GM19324 (cell line): Measurements from ENCODE around the gene SNX3.
"Not testable (repeated sequence)": the region's sequence is repeated elsewhere in the genome, so short reads cannot be mapped to it uniquely, and the experiment has no call there.

Source experiments
- ATAC-seq: cut with Tn5 transposase; IDR thresholded peaks from one replicate; pipeline ENCODE4 v1.9.1; 2021; ENCODE audit warnings: mild to moderate bottlenecking, moderate library complexity; ENCODE audit not compliant: unreplicated experiment, low FRiP score

SNX3 gene

DNA sequence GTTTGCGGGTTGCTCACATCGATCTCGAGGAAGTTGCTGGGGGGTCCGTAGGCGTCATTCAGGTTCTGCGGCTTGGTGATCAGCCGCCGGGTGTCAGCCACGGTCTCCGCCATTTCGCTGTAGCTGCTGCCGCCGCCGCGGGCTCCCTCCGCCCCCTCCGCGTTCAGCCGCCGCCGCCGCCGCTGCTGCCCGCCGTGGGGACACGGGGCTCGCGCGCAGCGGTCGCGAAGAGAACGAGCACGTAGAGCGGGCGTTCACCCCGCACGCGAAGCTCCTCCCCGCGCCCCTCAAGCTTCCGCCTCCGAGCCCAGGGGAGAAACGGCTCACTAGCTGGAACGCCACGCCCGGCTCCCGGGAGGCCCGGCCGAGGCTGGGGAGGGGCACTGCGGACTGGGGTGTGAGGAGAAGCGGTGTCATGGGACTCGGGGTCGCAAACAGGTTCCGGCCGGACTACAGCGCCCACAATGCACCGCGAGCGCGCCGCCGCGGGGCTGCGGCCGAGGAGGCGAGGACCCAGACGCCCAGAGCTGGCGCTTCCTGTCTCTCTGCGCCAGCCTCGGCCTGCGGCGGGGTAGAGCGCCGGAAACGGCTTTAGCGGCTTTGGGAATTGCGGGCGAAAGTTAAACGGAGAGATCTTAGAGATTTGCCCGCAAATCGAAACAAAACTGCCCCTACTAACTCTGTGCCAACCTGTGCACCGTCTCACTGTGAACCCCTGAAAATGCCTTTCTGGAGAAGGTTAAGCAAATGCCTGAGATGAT lies at the start of gene SNX3:
SNX3 (minus strand) TSS at position 232 of the 761 bp plus-strand sequence; CDS start at position 113, 119 bp downstream.
- ATAC-seq, result peak; percentile 93

DNA sequence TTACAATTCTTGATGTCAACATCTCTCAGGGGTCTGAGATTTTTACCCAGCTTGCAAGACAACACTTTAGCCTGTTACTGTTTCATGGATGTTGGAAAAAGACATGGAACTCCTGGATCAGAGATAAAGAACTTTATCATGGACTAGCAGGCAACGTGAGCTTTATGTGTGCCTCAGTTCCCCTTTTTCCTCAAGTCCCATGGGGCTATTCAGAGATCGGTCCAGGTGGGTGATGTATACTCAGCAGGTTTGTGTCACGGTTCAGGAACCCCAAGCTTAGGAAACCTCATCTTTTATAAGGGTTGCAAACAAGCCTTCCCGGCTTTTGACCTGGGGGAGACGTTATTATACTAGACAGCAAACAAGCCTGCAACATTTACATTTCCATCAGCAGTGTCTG lies 49.0 kb upstream of the SNX3 start:
- no peak for ATAC-seq

DNA sequence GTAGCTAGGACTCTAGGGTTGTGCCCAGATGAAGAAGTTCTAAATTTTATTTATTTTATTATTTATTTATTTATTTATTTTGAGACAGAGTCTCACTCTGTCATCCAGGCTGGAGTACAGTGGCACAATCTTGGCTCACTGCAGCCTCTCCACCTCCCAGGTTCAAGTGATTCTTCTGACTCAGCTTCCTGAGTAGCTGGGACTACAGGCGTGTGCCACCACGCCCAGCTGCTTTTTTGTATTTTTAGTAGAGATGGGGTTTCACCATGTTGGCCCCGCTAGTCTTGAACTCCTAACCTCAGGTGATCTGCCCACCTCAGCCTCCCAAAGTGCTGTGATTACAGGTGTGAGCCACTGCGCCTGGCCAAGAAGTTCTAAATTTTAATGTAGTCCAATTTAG lies 47.8 kb upstream of the SNX3 start:
- ATAC-seq, result not testable (repeated sequence)

DNA sequence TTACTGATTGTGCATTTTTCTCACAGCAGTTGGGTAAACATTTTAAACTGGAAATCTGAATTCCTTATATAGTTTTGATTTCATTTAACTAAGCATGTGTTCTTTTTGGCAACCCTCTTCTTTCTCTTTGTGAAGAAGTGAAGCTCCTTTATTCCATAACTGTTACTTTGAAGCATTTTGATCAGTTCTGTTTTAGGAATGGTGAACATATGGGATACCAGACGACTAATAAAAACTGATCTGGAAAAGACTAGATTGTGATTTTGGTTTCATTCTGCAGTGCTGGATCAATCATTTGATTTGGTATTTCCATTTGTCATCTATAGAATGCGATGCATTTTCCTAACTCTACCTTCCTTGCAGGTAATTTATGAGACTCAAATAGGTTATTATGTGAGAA lies 43.8 kb upstream of the SNX3 start:
- no peak for ATAC-seq

DNA sequence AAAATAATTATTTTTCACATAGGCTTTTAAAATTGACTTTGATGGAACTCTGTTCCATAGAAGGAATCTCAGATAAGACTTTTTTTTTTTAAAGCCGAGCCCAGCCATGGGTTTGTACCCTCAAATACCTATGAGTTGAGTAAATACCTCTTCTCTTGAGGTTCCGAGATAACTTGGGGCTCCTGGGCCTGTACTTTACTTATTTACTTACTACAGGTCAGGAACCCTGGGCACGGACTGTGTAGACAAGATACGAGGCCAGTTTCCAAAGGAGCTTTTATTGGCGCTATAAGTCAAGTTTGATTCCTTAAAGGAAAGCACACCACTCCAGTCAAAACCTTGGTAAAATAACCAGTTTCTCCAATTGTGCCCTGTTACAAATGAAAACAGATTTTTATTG lies 41.5 kb upstream of the SNX3 start:
- no peak for ATAC-seq

DNA sequence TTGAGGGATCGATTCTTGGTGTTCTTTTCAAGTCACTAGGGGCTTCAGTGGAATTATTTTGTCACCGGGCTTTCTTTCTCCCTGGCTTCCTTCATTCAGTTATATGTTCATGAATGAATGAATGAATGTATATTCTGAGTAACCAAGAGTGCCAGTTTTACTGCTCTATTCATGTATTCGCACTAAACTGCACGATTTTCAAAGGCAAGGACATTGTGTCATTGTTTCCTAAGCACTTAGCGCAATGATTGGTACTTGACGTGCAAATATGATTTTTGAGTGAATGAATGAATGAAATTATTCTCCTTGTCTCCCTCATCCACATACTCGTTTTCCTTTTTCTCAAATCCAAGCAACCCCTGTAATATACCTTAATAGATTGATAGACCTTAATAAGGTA lies 34.8 kb upstream of the SNX3 start:
- no peak for ATAC-seq

DNA sequence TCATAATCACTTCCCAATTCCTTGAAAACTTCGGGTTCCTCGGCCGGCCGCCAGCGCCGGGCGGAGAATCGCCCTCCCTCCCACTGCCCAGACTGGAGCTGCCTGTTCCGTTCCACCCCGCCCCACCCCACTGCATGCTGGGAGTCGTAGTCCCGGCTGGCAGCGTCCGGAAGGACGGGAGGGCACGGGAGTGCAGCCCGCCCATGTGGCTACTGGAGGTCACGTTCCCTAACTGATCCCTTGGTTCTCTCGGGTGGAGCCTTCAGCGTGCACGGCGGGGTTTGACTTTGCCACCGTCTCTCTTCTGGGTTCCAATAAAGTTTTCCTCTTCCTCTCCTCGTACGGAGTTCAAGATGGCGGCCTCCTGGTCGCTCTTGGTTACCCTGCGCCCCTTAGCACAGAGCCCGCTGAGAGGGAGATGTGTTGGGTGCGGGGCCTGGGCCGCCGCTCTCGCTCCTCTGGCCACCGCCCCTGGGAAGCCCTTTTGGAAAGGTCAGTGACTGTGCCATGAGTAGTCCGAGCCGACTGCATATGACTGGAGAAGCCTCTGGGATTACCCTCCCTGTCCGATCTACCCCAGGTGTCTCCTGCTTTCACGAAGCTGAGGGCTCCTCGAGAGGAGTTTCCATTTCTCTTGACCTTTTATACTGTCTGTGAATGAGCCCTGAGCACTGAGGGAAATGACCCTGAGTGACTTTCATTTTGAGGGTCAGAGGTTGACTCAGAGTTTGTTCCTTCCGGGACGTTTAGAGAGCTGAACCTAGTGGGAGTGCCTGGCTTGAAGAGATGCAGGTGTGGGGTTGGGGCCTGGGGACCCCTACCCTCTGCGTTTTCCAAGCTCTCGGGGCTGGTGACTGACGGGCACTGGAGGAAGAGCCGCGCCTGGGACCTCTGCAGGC lies 34.1 kb upstream of the SNX3 start, which contains the start of gene AFG1L:
AFG1L (plus strand) TSS at position 328 of the 899 bp plus-strand sequence; CDS start at position 354, 26 bp downstream.
- peak; percentile 91 for ATAC-seq

DNA sequence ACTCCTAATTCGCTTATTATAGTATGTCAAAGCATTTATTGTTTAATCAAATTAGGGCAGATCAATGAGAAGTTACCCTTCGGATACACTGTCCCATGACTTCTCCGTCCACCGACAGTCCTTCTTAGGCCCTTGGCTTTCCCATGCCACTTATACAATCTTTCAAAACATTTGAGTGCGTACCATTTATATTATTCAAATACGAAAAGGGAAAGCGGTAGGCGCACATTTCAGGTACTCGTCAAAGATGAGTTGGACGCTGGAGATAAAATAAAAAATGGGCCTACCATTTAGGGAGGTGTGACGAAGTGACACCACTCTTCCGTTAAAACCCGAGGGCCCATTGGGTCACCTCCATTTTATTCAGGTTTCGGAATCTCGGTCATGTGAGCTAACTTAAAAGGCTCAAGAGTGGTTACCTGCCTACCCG lies 33.5 kb upstream of the SNX3 start:
- peak; percentile 18 for ATAC-seq

DNA sequence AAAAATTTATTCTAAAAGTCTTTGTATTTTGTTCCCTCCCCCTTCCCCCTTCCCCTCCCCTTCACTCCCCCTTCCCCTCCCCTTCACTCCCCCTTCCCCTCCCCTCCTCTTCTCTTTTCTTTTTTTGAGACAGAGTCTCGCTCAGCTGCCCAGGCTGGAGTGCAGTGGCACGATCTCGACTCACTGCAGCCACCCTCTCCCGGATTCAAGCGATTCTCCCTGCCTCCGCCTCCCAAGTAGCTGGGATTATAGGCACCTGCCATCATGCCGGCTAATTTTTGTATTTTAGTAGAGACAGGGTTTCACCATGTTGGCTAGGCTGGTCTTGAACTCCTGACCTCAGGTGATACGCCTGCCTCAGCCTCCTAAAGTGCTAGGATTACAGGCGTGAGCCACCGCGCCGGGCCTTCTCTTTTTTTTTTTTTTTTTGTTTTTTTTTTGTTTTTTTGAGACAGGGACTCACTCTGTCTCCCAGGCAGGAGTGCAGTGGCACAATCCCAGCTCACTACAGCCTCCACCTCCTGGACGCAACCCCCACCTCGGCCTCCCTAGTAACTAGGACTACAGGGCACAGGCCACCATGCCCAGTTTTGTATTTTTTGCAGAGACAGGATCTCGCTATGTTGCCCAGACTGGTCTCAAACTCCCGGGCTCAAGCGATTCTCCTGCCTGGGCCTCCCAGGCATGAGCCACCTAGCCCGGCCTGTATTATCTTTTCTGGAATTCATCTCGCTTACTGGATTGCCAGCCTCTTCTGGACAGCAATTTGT lies 32.9 kb upstream of the SNX3 start:
- ATAC-seq, result no peak

DNA sequence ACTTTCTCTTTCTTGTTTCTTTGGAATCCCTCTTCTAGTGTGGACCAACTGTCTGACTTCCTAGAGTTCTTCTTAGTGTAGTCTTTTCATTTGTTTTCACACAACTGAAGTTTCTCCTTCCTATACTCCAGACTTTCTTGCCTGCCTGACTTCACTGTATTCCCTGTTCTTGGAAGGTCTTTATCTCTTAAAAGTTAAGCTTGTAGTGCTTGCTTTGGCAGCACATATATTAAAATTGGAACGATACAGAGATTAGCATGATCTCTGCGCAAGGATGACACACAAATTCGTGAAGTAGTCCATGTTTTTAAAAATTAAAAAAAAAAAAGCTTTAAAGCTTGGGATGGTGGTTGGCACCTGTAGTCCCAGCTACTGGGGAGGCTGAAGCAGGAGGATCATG lies 31.7 kb upstream of the SNX3 start:
- not testable (repeated sequence) for ATAC-seq

DNA sequence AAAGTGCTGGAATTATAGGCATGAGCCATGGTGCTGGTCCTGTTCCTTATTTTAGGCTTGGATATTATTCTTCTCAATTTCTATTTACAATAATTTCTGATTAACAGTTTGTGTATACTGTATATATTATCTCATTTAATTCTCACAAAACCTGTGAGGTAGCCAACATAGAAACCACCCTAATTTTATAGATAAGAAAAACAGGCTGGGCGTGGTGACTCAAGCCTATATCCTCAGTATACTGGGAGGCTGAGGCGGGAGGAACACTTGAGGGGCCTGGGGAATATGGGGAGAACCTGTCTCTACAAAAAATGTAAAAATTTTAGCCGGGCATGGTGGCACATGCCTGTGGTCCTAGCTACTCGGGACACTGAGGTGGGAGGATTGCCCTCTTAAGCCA lies 30.3 kb upstream of the SNX3 start:
- no peak for ATAC-seq

DNA sequence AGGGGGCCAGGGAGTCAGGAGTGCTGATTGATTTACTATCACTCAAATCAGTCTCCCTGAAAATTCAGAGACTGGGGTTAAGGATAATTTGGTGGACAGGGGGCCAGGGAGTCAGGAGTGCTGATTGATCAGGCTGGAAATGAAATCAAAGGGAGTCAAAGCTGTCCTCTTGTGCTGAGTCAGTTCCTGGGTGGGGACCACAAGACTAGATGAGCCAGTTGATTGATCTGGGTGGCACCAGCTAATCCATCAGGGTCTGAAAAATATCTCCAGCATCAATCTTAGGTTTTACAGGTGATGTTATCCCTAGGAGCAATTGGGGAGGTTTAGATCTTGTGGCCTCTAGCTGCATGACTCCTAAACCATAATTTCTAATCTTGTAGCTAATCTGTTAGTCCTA lies 27.9 kb upstream of the SNX3 start:
- no peak for ATAC-seq

DNA sequence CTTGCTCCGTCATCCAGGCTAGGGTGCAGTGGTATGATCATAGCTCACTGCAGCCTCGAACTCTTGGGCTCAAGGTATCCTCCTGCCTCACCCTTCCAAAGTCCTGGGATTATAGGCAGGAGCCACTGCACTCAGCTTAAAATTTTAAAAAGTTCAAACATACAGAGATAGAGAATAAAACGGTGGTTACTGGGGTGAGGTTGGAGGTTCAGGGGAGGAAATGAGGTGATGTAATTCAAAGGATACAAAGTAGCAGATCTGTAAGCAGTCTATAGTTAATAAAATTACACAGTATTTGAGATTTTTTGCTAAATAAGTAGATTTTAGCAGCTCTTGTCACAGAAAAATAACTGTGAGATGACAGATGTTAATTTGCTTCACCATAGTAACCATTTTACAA lies 26.5 kb upstream of the SNX3 start:
- ATAC-seq, result no peak

DNA sequence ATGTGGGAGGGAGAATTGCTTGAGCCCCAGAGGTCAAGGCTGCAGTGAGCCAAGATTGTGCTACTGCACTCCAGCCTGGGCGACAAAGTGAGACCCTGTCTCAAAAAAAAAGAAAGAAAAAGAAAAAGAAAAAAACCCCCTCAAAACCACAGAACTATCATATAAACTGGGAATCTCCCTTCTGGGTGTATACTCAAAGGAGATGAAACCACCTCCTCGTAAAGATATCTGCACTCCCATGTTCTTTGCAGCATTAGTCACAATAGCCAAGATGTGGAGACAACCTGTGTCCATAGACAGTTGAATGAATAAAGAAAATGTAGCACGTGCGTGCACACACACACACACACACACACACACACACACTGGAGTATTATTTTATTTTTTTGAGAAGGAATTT lies 25.5 kb upstream of the SNX3 start:
- no peak for ATAC-seq

DNA sequence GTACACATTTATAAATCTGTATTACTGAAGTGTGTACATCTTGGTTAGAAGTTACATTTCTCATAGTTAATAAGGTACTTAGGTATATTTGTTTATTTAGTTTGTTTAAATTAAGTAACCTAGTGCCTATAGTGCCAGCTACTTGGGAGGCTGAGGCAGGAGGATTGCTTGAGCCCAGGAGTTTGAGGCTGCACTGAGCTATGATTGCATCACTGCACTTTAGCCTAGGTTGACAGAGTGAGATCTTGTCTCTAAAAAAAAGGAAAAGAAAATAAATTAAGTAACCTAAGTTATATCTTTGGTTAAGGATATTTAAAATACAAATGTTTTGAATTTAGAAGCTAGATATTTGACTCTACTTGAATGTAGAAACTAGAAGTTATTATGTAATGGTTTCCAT lies 24.5 kb upstream of the SNX3 start:
- no peak for ATAC-seq

DNA sequence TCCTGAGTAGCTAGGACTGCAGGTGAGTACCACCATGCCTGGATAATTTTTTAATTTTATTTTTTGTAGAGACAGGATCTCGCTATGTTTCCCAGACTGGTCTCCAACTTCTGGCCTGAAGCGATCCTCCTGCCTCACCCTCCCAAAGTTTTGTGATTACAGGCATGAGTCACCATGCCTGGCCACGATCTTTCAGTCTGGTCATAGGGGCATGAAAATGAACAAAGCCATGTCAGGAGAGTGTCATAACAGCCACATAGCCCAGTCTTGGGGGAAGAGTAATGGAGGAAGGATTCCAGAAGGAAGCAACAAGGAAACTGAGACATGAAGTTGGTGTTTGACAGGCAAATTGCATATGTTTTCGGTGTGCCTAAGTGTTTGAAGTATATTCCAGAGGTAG lies 17.0 kb upstream of the SNX3 start:
- ATAC-seq, result no peak

DNA sequence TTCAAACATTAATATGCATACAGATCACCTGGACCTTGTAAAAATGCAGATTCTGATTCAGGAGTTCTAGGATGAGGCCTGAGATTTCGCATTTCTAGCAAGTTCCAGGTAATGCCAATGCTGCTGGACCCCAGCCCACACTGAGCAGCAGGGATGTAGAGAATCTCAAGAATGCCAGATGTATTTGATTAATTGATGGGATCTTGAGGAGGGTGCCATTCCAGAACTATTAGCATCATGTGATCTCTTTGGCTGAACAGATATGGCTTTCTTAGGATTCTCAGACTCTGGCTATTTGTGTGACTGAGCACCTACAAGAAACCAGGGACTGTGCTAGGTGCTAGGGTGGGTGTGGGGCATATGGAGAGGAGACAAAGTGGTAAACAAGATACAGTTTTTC lies 16.5 kb upstream of the SNX3 start:
- no peak for ATAC-seq

DNA sequence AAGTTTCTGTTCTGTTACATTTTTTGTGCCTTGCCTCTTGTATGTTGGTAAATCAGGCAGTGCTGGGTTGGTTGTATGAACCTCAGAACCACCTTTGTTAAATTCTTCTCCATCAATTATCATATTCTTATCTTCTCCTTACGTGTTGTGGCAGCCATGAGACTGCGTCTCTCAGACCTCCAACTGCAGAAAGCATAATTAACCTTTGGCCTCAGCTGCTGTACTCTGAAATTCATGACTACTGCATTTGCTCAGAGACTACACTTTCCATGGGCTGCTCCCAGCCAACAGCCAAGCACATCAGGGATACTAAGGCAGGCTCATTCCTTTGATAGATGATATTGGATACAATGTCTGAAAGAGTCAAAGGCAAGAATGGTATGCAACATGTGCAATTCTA lies 15.1 kb upstream of the SNX3 start:
- ATAC-seq, result no peak

DNA sequence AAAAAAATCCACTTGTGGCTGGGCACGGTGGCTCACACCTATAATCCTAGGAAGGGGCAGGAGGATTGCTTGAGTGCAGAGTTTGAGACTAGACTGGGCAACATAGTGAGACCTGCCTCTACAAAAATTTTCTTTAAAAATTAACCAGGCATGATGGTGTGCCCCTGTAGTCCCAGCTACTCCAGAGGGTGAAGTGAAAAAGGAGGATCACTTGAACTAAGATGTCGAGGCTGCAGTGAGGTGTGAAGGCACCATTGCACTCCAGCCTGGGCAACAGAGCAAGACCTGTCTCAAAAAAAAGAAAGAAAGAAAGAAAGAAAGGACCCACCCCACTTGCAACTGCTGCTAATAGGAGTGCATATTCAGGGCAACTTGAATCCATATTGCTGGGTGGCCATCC lies 13.7 kb upstream of the SNX3 start:
- no peak for ATAC-seq

DNA sequence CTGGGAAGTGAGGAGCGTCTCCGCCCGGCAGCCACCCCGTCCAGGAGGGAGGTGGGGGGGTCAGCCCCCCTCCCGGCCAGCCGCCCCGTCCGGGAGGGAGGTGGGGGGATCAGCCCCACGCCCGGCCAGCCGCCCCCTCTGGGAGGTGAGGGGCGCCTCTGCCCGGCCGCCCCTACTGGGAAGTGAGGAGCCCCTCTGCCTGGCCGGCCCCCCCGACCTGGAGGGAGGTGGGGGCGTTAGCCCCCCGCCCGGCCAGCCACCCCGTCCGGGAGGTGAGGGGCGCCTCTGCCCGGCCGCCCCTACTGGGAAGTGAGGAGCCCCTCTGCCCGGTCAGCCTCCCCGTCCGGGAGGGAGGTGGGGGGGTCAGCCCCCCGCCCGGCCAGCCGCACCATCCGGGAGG lies 9.1 kb upstream of the SNX3 start:
- ATAC-seq, result not testable (repeated sequence)

DNA sequence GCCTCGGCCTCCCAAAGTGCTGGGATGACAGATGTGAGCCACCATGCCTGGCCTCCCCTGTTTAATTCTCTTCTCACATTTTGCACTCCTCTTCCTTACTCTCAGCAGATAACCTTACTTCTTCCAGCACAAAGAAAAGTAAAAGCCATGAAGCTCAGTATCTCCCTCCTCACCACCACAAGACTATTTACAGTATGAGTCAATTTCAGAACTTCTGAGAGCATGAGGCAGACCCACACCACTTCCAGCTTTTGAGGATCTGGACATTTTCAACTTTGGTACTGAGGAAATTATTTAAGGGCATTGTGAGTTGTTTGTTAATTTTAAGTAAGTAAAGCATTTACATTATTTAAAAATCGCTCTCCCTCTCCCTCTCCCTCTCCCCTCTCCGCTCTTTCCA lies 8.0 kb upstream of the SNX3 start:
- no peak for ATAC-seq
